ENCODE measurements around the gene GPR137C. TPM values are rescaled to one million over a fixed set of nuclear protein-coding genes. Genes with fewer than 3 reads are reported as not detected.

GPR137C gene
- total RNA-seq, 1 experiment from 2014 or later, result 4.3 TPM

- no CpG with 5 or more reads among the region's 1 CpG for WGBS (ENCODE audit: extremely low coverage, insufficient read length, low lambda C conversion rate)
- no peak overlapping the region for H2BK20ac ChIP-seq (ENCODE audit: low read depth, low read length, poor library complexity, severe bottlenecking)
Observed at GRCh38 chr14:52619687-52620086, 67.1 kb downstream of the GPR137C start.

More at GRCh38 chr14:52619687-52620086, 67.1 kb downstream of the GPR137C start:
- Histone ChIP-seq H3K18ac (ENCODE audit: insufficient read length, low read depth, low read length) (no peak overlapping the region), H3K79me2 (ENCODE audit: insufficient read depth, low read length) (no peaks in the 10 kb centered on the region), H2AK5ac (ENCODE audit: insufficient read length, low read length) (no peak overlapping the region), H3K27ac (ENCODE audit: insufficient read length, low read depth, low read length) (no peak overlapping the region), H4K5ac (ENCODE audit: insufficient read length, low read depth, low read length) (no peak overlapping the region), H2BK5ac (ENCODE audit: insufficient read length, low read length) (no peak overlapping the region), H2AFZ (ENCODE audit: low read length) (no peak overlapping the region), H3K9me3 (ENCODE audit: control insufficient read depth, low read depth, low read length) (no peaks in the 10 kb centered on the region), H3K4me1 (ENCODE audit: insufficient read depth, low read length) (no peaks in the 10 kb centered on the region), H3K27me3 (ENCODE audit: insufficient read depth, low read length) (no peaks in the 10 kb centered on the region), H3K23ac (ENCODE audit: insufficient read length, low read depth, low read length) (no peak overlapping the region), H4K8ac (replicated peaks; ENCODE audit: insufficient read length, low read depth, low read length) (no peak overlapping the region), H3K4me2 (ENCODE audit: insufficient read depth, insufficient read length, low read length) (no peak overlapping the region), H4K20me1 (ENCODE audit: control insufficient read depth, insufficient read depth, insufficient read length) (no peaks in the 10 kb centered on the region), H3K9ac (ENCODE audit: extremely low read depth, insufficient read length, low read length) (no peak overlapping the region), H3T11ph (ENCODE audit: low read length) (no peak overlapping the region), H2BK120ac (ENCODE audit: low read depth, low read length, poor library complexity, severe bottlenecking) (no peak overlapping the region), H3K4ac (ENCODE audit: low read depth, low read length) (no peak overlapping the region), H3K79me1 (ENCODE audit: insufficient read depth, low read depth, low read length, poor library complexity, severe bottlenecking) (no peaks in the 10 kb centered on the region), H4K91ac (ENCODE audit: insufficient read length, low read depth, low read length) (no peak overlapping the region), H3K23me2 (ENCODE audit: insufficient read length, low read depth, low read length, poor library complexity, severe bottlenecking) (no peaks in the 10 kb centered on the region), H2BK15ac (ENCODE audit: low read depth, low read length) (no peak overlapping the region), H3K56ac (ENCODE audit: insufficient read length, low read depth, low read length) (no peak overlapping the region), H2BK12ac (ENCODE audit: insufficient read length, low read depth, low read length) (no peak overlapping the region), H3K14ac (ENCODE audit: insufficient read depth, low read length) (no peak overlapping the region)
- no peaks in the 10 kb centered on the region for H3K9me3 Mint-ChIP-seq
- DNase-seq, result no peak
- no peak for TF ChIP-seq CTCF (conservative IDR thresholded peaks at IDR 0.05)
- no peak overlapping the region for H3K27ac Mint-ChIP-seq
- H3K27me3 Mint-ChIP-seq (ENCODE audit: low read depth), result no peaks in the 10 kb centered on the region
- no peak overlapping the region for H3K4me3 Mint-ChIP-seq
- no peaks in the 10 kb centered on the region for H3K4me1 Mint-ChIP-seq
- no peaks in the 10 kb centered on the region for H3K36me3 Mint-ChIP-seq (ENCODE audit: insufficient read depth in 1 of 3, low read depth in 3 of 3)

All from H9 (cell line).